Heart right ventricle (tissue), 16 donors: ENCODE measurements around the gene CARD19. TPM values are rescaled to one million over a fixed set of nuclear protein-coding genes. Genes with fewer than 3 reads are reported as not detected.
"Not testable (repeated sequence)": the region's sequence is repeated elsewhere in the genome, so short reads cannot be mapped to it uniquely, and the experiment has no call there.

Source experiments
- ATAC-seq, 8 donors: fragments of 200-7000 bp; cut with Tn5 transposase; one replicate each; pipeline ENCODE4 v1.9.1; 2020; ENCODE audit warnings: mild to moderate bottlenecking in 8 of 8, moderate library complexity in 8 of 8, moderate number of reproducible peaks in 1 of 8
- DNase-seq, 2 donors: peaks; one replicate each; pipeline ENCODE4 v3.0.0-alpha.2; 2020
- H3K27ac ChIP-seq, 10 donors: fragments of 200-600 bp; sonication (generic) in 2 of 10; one replicate each; pipeline versions ENCODE4 v1.5.0 to v1.8.0; 2020 to 2022; ENCODE audit warnings: mild to moderate bottlenecking in 3 of 10
- H3K27me3 ChIP-seq, 7 donors: fragments of 200-600 bp; one replicate each; pipeline ENCODE4 v1.8.0; 2021 to 2022; ENCODE audit warnings: mild to moderate bottlenecking in 2 of 7
- H3K36me3 ChIP-seq, 9 donors: fragments of 200-600 bp; sonication (generic) in 1 of 9; one replicate each; pipeline versions ENCODE4 v1.5.0 to v1.8.0; 2020 to 2022; ENCODE audit warnings: mild to moderate bottlenecking in 2 of 9
- H3K4me1 ChIP-seq, 9 donors: fragments of 200-600 bp; sonication (generic) in 1 of 9; one replicate each; pipeline versions ENCODE4 v1.5.0 to v1.8.0; 2020 to 2022; ENCODE audit warnings: mild to moderate bottlenecking in 4 of 9
- H3K4me3 ChIP-seq, 10 donors: fragments of 200-600 bp; sonication (generic) in 2 of 10; one replicate each; pipeline versions ENCODE4 v1.5.0 to v1.8.0; 2020 to 2022; ENCODE audit warnings: mild to moderate bottlenecking in 7 of 10, moderate library complexity in 2 of 10
- H3K9me3 ChIP-seq, 11 donors: fragments of 200-600 bp in 10 of 11; sonication (generic) in 2 of 11; one replicate each; pipeline versions ENCODE4 v1.5.0 to v1.8.0; 2013 to 2022; ENCODE audit warnings: mild to moderate bottlenecking in 2 of 11, control low read depth in 1 of 11, moderate library complexity in 1 of 11
- WGBS, 2 donors: extraction: QIAGEN DNeasy Blood & Tissue Kit; methylation state at CpG; one replicate each; pipeline ENCODE4 v1.1.7; 2013; ENCODE audit warnings: inconsistent platforms in 1 of 2; 5-methylcytosine and 5-hydroxymethylcytosine counted together
- intact Hi-C, 10 donors: fragments of 100-400 bp; cut with DNase I; formaldehyde crosslinking; loops; one replicate each; pipeline versions ENCODE4 v1.11.1 to v1.14.2; 2022
- polyA plus RNA-seq, 2 donors: library from polyadenylated mRNA; stranded (reverse); fragments of 200-250 nt; gene quantifications; one replicate each; pipeline ENCODE4 v1.2.3, GENCODE V29; 2013
- total RNA-seq, 10 donors: library from RNA; stranded (reverse); fragmentation: NEBNext Ultra II Directional in 3 of 10; extraction: Animal tissue kit (Norgen Biotek cat#: 25700) in 3 of 10; gene quantifications; one replicate each; pipeline versions ENCODE4 v1.2.1 to v1.2.4, GENCODE V29; 2021 to 2023
- TF ChIP-seq, protein P1 (sequence below), 9 donors: fragments of 200-600 bp; sonication (generic) in 2 of 9; IDR thresholded peaks; one replicate each; pipeline versions ENCODE4 v1.5.0 to v1.8.0; 2021 to 2022; ENCODE audit warnings: antibody characterized with exemption in 9 of 9, mild to moderate bottlenecking in 5 of 9, moderate library complexity in 1 of 9
- donor health status: Arrhythmogenic right ventricular cardiomyopathy.
- donor health status: ischemic (EF 13 %, LVEDD 7.1; RV severe dilation, severe dysfunction).
- donor health status: healthy with polysubstance abuse.
- donor health status: DM: no; HTN: yes; CAD: no.
- donor health status: DM: no; HTN: no; CAD: no.
- donor health status: ischemic (EF 25% LVEDD 6.9; RV normal size, moderate dysfunction).
- donor health status: ischemic (EF 25% LVEDD 5.7; RV mildly dilated, moderate dysfunction).
- donor health status: healthy.
- donor health status: DM: yes; HTN: yes; CAD: no.
- donor health status: Ischemic cardiomyopathy.
- donor health status: ischemic (EF 35%, LVEDD 5.7; RV mildly dilated, moderate dysfunction).
- donor health status: nonischemic (EF 11% LVEDD 7.7; RV severe dilation, severe dysfunction).
- donor health status: DM: yes; HTN: yes; CAD: no.
- donor health status: PGD.
- donor health status: ischemic (EF 29% LVEDD 5.4; RV normal size, mild dysfunction).
- donor health status: nonischemic (EF 23%, LVEDD 6.1; RV moderate dilation, normal function).

The CARD19 gene
- total and polyA plus RNA-seq, 12 donors, result 22.3 to 47.3 (median 26.1) TPM

DNA sequence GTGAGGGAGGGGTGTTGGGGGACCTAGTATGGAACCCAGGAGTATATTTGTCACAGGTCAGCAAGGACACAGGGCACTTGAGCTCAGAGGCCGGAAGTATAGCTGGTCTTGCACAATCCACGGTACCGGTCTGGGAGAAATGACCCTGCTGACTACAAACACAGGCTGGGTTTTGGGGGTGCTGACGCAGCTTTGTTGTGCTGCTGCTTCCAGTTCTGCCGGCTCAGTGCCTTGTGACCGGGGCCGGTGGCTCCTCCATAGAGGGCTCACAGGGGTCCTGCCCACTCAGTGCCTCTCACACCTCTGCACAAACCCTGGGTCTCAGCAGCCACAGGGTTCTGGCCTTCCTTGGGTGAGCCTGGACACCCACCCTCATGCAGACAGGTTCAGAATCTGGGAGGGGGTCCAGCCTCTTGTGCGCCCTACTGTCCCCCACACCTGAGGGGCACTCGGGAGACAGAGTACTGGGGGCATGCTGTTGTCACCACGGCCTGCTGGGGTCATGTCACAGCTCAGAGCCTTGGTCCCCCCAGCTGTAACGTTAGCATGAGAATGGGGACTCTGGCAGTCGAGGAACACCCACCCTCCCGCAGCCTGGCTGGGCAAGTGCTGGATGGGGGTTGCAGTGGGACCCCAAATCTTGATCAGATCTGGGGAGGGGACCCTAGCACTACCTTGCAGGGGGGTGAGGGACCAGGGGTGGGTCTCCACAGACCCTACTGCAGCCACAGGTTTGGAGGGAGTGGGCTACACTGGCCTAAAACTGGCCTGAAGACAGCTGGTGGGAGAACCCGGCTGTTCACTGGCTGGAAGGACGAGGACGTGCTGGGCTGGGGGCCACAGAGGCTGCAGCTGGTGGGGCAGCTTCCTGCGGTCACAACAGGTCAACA, 20.3 kb downstream of the CARD19 start:
- peak overlapping the region in 7 of 10 donors; percentile 4 to 95 (median 51) for H3K27ac ChIP-seq

DNA sequence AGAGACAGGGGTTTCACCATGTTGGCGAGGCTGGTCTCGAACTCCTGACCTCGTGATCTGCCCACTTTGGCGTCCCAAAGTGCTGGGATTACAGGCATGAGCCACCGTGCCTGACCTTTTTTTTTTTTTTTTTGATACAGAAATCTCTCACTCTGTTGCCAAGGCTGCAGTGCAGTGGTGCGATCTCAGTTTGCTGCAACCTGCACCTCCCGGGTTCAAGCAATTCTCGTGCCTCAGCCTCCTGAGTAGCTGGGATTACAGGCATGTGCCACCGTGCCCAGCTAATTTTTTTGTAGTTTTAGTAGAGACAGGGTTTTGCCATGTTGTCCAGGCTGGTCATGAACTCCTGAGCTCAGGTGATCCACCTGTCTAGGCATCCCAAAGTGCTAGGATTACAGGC, 21.5 kb downstream of the CARD19 start:
- H3K9me3 ChIP-seq, H3K27me3 ChIP-seq, H3K4me3 ChIP-seq, ATAC-seq, intact Hi-C loops, DNase-seq: not testable (repeated sequence)
- H3K36me3 ChIP-seq, result peaks cover 0 to 32% (median 6%) of the 10 kb centered on the region in 9 donors
- peaks cover 10 to 73% (median 18%) of the 10 kb centered on the region in 9 donors for H3K4me1 ChIP-seq
- peak overlapping the region in 1 of 10 donors; percentile 91 for H3K27ac ChIP-seq
- WGBS, 2 donors, result 93 to 96% methylated on average over 9 of the region's 9 CpGs

More for the DNA sequence above, 20.3 kb downstream of the CARD19 start:
- Histone ChIP-seq H3K4me3 (no peak overlapping the region), H3K9me3 (no peaks in the 10 kb centered on the region), H3K4me1 (peaks cover 10 to 75% (median 18%) of the 10 kb centered on the region in 9 donors), H3K27me3 (no peaks in the 10 kb centered on the region), H3K36me3 (peaks cover 0 to 33% (median 8%) of the 10 kb centered on the region in 9 donors)
- ATAC-seq (peak in 7 of 8 donors; percentile 6 to 70 (median 46)), DNase-seq (peak; percentile 63 to 72)
- TF ChIP-seq, protein P1, sequence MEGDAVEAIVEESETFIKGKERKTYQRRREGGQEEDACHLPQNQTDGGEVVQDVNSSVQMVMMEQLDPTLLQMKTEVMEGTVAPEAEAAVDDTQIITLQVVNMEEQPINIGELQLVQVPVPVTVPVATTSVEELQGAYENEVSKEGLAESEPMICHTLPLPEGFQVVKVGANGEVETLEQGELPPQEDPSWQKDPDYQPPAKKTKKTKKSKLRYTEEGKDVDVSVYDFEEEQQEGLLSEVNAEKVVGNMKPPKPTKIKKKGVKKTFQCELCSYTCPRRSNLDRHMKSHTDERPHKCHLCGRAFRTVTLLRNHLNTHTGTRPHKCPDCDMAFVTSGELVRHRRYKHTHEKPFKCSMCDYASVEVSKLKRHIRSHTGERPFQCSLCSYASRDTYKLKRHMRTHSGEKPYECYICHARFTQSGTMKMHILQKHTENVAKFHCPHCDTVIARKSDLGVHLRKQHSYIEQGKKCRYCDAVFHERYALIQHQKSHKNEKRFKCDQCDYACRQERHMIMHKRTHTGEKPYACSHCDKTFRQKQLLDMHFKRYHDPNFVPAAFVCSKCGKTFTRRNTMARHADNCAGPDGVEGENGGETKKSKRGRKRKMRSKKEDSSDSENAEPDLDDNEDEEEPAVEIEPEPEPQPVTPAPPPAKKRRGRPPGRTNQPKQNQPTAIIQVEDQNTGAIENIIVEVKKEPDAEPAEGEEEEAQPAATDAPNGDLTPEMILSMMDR (IDR thresholded peaks at IDR 0.05), result no peak
- WGBS, 2 donors, result 73 to 76% methylated on average over 17 of the region's 17 CpGs
- intact Hi-C loops, result no loop called here

DNA sequence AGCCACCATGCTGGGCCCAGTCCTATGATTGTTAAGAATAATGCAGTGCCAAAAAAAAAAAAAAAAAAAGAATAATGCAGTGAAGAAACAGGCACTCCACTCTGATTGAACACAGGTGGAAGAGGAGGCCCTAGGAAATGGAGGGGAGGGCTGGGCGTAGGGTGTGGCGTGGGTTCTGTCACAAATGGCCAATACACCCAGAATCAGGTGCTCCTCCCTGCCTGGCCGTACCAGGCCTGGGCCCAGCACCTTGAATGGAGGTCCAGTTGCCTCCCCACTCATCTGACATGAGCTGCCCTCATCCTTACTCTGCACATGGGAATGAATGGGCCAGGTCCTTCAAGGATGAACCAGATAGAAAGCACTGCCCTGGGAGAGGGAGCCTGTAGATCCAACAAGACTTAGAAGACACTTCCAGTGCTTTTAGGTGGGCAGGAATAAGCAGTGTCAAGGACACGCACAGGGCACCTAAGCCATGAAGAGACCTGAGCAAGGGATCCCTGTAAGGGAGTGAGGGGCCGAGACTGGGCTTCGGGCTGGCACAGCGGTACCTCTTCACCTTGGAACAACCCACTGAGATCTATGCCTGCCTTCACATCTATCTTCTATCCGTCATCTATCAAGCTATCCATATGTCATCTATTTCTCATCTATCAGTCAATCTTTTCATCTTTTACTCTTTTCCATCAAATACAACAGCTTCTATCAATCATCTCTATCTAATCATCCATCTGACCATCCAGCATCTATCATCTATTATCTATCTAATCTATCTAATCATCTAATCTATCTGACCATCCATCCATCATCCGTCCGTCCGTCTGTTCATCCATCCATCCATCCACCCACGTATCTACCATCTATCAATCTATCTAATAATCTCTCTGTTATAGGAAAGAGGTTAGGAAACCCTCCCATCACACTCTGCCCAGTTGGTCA, 22.2 kb downstream of the CARD19 start:
- no peaks in the 10 kb centered on the region for H3K9me3 ChIP-seq
- 94 to 95% methylated on average over 12 of the region's 12 CpGs for WGBS, 2 donors
- TF ChIP-seq, protein P1 (IDR thresholded peaks at IDR 0.05), result no peak
- peak overlapping the region in 1 of 10 donors; percentile 91 for H3K27ac ChIP-seq
- H3K27me3 ChIP-seq, result no peaks in the 10 kb centered on the region
- no peak overlapping the region for H3K4me3 ChIP-seq
- DNase-seq (no peak), ATAC-seq (no peak)
- peaks cover 10 to 73% (median 18%) of the 10 kb centered on the region in 9 donors for H3K4me1 ChIP-seq
- intact Hi-C loops, result no loop called here
- peaks cover 0 to 32% (median 8%) of the 10 kb centered on the region in 9 donors for H3K36me3 ChIP-seq

DNA sequence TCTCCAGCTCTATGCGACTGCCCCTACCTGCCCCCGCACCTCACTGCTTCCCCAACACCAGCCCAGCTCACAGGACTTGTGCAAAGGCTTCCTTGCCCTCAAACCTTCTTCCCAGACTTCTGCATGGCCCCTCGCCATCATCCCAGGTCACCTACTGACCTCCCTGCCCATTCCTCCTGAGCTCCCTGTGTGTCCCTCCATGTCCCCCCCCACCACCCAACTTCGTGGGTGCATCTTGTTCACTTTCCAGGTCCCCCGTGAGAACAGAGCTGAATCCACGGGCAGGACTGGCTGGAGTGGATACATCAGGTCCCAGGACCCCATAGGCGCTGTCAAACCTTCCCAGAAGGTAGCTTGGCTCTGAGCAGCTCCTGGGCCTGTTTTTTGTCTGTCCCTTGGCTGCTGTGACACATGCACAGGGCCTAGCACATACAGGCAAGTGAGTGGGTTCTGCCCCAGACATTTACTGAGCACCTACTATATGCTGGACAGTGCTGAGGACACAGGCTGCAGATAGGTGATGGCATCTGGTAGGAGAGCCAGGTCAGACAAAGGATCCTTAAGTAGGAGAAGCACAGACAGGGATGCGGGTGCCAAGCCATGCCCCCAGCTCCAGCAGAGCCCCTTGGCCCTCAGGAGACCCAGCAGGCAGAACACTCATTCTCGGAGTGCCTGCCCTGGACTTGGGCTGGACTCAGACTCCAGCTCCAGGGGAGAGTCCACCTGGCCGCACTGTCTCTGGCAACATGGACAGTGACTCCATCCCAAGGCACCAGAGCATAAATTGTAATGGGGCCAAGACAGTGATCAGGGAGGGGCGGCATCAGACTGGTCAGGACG, 23.1 kb downstream of the CARD19 start:
- 91 to 93% methylated on average over 12 of the region's 12 CpGs for WGBS, 2 donors
- intact Hi-C loops, result no loop called here
- H3K4me3 ChIP-seq, result no peak overlapping the region
- no peak for DNase-seq
- H3K9me3 ChIP-seq, result no peaks in the 10 kb centered on the region
- peaks cover 0 to 33% (median 14%) of the 10 kb centered on the region in 9 donors for H3K36me3 ChIP-seq
- TF ChIP-seq, protein P1 (IDR thresholded peaks at IDR 0.05), result no peak
- H3K27me3 ChIP-seq, result no peaks in the 10 kb centered on the region
- H3K4me1 ChIP-seq, result peaks cover 10 to 68% (median 18%) of the 10 kb centered on the region in 9 donors
- peak in 1 of 8 donors; percentile 1 for ATAC-seq
- H3K27ac ChIP-seq, result peak overlapping the region in 6 of 10 donors; percentile 13 to 91 (median 58)
